GM18868 (cell line): ENCODE measurements around the gene CLDN2.
"Not testable (repeated sequence)": the region's sequence is repeated elsewhere in the genome, so short reads cannot be mapped to it uniquely, and the experiment has no call there.

ENCODE experiments used
- ATAC-seq: cut with Tn5 transposase; IDR thresholded peaks from one replicate; pipeline ENCODE4 v1.9.1; 2021; ENCODE audit warnings: mild to moderate bottlenecking, moderate library complexity; ENCODE audit not compliant: unreplicated experiment

Gene CLDN2

DNA sequence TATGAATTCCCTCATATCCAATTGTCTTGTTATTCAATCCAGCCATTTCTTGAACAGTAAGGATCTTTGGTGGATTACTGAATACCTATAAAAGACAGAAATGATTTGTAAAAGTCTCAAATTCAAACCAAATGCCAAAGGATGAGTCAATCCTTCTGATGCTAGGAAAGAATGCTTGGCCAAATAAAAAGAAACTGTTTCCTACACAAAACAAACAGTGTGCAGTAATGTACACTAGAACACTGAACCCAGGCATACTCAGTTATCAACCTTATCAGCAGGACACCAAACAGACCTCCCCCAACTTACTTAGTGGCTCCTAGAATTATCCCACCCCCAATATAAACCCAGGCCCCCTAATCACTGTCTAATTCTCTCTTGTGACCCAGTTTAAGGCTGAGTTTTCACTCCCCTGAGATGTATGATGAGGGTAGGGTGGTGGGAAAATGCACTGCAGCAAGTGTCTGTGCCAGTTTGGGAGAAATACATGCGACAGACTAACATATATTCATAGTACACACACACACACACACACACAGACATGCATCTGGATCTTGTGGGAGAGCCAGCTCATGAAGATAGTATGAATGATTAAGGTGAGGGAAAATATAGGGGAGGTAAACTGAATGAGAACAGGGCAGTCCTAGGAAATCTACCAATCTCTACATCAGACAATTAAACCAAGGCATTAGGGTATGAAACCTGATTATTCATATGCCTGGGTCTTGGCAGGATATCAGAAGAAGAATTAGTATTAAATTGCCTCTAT lies 35.0 kb downstream of the CLDN2 start:
- ATAC-seq = no peak

DNA sequence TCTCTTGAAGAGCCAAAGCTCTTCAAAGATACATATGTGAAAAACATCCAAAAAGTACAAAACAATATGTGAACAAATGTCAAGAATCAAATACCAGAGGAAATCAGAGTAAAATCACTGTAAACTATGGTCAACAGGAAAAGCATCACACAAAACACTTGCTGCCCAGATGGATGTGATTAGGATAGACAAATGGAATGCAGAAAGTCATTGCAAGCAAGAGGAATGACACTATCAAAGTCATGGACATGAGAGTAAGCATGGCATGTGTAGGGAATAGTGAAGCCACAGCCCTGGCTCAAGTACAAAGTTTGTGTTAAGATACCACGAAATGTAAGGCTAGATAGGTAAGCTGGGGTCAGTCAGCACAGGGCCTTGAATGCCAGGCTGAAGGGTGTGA lies 37.7 kb downstream of the CLDN2 start:
- ATAC-seq = no peak

DNA sequence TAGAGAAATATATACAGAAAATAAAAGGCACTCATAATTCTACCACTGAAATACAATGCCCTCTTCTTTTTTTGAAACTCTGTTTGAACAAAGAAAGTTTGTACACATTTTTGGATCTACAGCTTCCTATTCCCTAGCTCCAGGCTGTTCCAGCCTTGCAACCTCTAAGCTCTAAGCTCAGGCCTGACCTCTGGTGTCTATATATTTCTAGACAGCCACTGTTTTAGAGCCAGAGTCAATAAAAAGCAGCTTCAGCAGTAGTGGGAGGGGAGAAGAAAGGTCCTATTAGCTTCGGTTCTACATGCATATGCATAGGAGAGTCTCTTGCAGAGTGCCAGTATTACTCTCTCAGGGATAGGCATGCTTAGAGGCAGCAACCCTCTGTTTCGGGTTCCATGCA lies 39.7 kb downstream of the CLDN2 start:
- ATAC-seq = no peak

DNA sequence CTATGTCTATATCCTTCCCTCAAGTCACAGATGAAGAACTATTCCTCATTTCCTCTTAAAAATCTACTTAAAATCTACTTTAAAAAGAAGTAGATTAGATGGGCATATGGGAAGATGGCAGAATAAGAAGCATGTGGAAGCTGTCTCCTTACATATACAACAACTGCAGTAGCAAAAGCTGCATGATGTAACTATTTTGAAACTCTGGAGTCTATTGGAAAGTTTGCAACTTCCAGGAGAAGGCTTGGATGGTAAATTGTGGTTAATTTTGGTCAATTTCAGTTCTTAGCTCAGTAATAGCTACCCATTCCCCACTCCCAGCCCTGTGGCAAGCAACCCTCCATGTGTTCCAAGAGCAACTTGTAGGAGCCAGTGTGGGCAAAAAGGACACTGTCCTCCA lies 42.9 kb downstream of the CLDN2 start:
- ATAC-seq = no peak

DNA sequence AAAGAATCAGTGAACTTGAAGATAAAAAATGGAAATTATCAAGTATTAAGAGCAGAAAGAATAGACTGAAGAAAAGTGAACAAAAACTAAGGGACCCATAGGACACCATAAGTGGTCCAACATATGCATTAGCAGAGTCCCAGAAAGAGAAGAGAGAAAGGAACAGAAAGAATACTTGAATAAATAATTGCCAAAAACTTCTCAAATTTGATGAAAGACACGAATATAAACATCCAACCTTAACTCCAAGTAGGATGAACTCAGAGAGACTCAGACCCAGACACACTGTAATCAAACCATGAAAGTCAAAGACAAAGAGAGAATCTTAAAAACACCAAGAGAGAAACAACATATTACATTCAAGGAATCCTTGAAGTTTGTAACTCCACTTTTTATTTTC lies 44.1 kb downstream of the CLDN2 start:
- ATAC-seq = no peak

DNA sequence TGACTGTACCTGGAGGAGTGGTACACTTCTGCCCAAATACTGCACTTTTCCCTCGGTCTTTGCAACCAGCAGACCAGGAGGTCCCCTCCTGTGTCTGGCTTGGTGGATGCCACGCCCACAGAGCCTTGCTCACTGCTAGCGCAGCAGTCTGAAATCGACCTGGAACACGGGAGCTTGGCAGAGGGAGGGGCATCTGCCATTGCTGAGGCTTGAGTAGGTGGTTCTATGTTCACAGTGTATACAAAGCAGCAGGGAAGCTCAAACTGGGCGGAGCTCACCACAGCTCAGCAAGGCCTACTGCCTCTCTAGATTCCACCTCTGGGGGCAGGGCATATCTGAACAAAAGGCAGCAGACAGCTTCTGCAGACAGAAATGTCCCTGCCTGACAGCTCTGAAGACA lies 46.3 kb downstream of the CLDN2 start:
- ATAC-seq = not testable (repeated sequence)

DNA sequence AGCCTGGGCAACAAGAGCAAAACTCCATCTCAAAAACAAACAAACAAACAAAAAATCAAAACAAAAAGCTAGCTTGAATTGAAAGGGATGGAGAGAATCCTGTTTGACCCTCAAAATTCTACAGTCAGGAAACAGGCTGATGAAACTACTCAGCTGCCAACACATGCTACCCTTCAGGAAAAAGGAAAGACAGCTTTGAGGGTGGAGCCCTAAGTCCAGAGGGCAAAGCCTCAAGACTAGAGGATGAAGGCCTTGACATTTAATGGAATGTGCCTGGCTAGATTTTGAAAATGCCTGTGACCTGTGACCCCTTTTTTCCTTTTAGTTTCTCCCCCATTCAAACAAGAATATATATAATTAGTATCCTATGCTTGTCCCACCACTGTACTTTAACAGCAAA lies 52.7 kb downstream of the CLDN2 start:
- ATAC-seq = no peak

DNA sequence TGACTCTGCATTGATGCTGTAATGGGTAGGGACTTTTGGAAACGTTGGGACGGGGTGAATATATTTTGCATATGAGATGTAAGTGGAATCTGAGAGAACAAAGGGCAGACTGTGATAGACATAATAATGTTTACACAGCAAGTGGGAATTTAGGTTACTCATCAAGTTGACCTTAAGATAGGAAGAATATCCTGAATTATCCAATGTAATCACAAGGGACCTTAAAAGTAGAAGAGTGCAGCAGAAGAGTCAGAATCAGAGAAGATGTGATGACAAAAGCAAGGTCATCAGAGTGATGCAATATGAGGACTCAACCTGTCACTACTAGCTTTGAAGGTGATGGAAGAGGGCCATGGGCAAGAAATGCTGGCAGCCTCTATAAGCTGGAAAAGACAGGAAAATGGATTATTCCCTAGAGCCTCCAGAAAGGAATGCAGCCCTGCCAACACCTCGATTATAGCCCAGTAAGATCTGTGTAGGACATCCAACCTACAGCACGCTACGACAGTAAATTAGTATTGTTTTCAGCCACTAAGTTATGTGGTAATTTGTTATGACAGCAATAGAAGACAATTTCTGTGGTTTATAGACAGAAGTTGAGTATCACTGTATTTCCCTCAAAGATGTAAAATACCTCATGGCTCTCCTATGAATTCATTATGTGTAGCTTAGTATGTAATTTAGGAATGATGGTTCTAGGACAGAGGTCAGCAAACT lies 53.4 kb downstream of the CLDN2 start:
- no peak for ATAC-seq

DNA sequence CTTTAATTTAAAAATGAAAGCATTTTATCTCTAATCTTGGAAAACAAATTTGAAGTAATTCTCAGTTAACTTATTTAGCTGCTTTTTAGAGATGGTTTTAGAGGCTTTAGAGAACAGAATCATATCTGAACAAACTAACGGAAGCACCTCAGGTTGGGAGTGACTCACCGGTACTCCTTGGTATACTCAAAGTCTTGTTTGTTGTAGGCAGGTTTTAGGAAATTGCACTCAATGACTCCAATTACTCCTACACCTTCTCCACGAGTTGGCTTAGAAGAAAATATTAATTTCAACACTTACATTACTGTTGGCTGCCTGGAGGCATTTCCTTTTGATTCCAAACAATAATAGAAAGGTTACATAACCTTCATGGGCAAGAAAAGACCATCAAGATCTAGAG lies 56.2 kb downstream of the CLDN2 start:
- ATAC-seq = no peak
